ENCODE measurements around the gene CCL4L2.
"Not testable (repeated sequence)": the region's sequence is repeated elsewhere in the genome, so short reads cannot be mapped to it uniquely, and the experiment has no call there.

CCL4L2 gene

DNA sequence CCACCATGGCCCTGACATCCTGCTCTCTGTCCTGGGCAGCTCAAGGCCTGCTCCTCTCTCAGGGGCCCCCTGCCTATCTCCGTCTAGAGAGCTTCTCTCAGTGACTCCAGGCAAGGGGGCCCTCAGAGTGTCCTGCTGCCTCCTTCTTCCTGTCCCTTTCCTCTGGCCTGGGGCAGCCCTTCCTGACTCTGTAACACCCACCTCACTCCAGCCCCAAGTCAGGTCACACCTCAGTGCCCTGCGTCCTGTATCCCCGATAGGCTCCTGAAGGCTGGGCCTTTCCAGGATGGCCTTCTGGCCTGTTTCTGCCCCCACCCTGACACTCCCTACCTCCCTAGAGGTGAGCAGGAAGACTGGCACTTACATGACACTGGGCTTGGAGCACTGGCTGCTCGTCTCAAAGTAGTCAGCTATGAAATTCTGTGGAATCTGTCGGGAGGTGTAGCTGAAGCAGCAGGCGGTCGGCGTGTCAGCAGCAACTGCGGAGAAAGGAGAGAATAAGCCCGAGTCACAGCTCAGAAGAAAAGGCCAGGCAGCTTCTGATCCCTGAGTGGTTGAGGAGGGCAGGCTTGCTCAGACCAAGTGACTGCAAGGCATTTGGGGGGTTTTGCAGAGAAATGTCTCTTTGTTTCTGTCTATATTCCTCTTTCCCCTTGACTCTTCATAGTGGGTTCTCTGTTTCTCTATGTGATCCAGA is 15.3 kb upstream of the CCL4L2 start:
- DNase-seq: no peak

DNA sequence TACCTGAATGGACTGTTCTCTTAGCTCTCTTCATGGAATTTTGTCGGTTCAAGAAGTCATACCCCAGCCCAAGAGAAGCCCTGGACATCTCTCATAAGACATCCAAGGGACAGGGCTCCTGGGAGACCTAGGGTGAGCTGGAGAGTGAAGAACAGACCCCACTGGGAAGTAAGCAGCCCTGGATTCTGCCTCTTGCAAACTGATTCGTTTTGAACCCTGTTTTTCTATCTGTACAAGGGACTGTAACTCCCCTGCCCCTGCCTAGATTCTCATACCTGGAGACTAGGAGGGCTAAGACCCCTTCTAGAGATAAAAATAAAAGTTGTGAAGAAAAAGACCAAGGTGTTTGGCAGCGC is 14.8 kb upstream of the CCL4L2 start:
- no peak for DNase-seq

DNA sequence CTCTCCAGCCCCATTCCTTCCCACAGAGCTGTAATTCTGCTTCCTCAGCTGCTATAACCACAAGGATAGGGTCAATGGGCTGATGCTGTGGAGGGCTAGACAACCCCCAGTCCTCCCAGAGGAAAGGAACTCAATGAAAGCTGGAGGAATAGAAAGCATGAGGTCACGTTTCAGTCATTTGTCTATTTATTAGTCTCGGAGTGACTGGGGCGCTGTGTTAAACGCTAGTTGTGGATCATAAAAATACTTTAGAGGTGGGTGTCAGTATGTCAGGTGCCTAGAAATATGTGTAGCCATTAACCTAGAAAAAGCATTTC is 13.5 kb upstream of the CCL4L2 start:
- DNase-seq: no peak

DNA sequence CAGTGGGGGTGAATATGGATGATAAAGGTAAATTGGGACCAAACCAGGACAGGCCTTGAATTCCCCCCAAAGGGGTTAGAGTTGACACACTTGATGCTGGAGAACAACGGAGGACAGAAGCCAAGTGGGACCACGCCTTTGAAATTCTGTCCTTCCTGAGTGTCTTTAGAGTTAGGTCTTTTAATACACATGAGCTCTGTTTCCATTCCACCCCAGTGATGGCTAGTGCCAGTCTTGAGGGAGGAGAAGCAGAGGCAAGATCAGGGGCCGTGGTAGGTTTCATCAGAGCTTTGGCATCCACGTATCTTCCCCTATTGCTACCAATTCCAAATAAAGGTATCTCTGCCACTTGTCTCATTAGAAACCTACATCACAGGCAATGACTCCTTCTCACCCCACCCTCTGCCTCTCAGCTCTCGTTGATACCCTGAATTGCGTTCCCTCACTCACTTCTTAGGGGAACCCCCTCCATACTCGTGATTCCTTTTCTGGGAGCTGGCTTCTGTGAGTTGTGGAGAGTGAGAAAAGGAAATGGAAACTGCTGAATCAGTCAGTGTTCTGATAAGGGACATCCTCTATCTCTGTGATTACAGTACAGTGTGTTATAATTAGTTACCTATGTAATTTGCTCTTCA is 11.9 kb upstream of the CCL4L2 start:
- DNase-seq: no peak

DNA sequence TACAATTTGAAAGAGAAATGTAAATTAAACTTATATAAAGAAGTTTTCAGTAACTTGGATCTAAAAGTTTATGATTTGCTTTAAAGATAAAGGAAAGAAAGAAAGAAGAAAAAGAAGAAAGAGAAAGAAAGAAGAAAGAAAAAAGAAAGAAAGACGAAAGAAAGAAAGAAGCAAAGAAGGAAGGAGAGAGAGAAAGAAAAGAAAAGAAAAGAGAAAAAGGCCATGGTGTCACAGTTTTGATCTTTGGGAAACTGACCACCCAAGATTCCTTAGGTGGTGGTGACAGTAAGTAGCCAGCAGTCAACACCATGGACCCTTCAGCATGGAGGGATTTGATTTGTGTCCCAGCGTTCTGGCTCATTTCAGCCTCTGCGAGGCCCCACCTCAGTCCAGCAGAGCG is 9.8 kb upstream of the CCL4L2 start:
- DNase-seq: not testable (repeated sequence)

DNA sequence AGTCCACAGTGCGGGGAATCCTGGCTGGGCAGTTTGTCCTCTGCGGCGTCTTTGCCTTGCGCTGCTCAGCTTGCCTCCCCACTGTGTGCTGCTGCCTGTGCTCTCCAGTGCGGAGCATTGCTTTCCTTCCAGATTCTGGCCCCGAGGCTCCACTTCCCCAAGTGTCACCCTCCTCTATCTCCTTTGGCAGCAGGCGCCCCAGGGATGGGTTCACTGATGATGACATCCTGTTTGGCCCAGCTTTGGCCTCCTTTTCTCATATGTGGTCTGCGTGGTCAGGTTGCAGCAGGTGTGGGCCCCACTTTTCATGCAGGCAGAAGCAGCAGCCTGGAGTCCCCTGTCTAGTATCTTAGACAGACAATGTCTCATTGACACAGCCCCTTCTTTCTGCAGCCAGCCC is 9.4 kb upstream of the CCL4L2 start:
- not testable (repeated sequence) for DNase-seq

DNA sequence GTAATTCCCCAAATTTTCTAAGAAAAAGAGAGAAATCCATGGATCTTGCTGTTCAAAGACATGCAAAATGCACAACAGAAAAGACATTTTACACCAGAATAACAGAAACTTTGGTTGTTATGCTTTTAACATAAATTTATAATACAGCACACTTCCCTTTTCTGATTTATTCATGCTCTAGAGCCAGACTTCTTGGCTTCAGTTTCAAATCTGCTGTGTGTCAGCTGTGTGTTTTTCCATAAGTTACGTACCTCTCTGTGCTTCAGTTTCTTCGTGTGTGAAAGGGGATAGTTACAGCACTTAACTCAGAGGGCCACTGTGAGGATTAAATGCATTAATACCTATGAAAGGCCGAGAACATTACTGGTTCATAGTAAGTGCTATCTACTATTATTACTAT is 7.5 kb upstream of the CCL4L2 start:
- no peak for DNase-seq

DNA sequence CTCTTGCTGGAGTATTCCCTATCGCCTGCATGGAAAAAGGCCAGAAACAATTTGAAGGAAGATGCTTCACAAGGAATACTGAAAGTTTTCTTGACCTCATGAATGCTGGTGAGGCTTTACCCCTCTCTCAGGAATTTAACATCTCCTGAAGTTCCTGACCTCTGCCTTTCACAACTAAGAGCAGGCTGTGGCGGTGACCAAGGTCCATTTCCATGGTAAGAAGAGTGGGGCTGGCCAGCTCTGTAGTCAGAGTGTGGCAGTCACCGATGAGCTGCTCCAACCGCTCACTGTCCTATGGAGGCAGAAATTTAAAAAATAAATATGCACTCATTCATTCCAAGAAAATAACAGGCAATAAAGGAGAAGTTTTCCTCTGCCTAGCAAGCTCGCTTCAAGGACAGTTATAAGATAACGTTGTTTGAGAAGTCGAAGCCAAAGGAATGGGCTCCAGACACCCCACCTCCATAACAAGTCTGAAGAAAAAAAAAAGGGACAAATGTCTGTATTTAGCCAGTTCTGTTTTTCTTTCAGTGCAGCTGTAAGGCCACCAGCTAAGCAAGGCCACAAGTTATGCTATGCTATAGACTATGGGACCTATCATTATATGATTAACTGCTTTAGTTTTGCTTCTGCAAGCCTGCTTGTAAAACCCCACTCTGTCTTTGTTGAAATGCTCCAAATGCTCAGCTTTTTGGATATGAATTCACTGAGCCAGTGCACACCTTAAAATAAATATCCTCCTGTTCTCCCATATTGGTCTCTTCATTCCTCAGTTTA is 6.0 kb upstream of the CCL4L2 start:
- DNase-seq: no peak

DNA sequence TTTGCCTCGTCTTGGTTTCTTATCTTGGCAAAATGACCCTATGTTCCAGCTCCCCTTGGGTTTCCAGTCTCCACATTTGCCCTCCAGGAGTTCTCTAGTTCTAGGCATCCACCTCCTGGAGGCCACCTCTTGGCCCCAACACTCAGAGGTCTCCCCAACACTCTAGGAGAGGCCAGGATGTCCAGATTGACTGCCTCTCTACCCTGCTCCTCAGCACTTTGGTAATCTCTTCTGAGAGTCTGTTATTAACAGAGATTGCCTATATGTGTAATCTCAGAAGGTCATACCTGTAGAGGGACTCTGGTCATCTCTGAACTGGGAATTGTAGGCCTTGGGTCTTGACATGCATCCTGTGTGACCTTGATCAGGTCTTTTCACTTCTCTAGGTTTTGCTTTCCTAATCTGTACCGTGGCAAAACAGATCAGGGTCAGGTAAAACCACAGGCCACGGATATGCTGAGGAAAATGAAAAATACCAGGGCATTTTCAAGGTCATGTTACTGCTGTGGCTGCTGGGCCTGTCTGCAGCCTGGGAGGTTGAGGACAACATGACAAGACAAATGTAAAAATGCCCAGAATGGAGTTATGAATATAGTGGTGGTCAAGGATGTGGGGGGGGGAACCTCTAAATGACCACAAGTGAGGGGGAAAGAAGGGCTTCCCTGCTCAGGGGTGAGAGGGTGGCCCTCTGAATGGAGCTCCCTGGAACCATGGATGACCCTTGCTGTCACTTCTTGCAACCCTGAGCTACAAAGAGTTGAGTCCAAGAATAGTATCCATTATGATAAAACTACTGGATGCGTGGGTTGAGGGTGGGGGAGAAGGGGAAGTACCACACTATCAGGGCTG is 5.0 kb upstream of the CCL4L2 start:
- DNase-seq: no peak

DNA sequence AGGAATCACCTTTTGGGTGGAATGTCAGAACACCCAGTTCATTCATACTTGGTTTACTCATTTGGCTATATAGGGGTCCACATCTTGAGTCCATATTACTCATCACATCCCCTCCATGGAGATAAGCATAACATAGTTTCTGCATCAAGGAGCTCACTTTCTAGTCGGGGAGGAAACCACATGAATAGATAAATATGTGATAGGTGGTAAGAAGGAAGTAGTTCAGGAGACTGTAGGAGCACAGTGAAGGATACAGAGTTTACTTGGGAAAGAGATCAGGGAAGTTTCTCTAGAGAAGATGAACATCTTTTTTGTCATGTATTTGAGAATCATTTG is 4.4 kb upstream of the CCL4L2 start:
- DNase-seq: not testable (repeated sequence)

DNA sequence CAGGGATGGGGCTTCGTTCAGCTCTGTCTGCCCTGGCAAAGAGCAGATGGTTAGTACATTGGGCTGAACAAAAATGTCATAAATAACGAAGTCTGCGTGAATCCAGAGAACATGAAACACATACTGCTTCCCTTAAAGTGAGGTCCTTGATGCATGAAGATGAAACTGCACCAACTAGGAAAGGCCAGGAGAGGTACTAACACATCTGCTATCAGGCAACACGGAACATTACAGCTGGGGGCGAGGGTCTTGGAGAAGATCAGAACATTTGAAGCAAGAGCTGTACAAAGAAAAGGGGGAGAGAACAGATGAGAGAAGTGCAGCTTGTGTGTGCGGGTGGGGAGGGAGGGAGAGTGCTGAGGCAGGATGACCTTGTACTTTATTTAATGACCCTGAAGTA is 3.5 kb upstream of the CCL4L2 start:
- not testable (repeated sequence) for DNase-seq

DNA sequence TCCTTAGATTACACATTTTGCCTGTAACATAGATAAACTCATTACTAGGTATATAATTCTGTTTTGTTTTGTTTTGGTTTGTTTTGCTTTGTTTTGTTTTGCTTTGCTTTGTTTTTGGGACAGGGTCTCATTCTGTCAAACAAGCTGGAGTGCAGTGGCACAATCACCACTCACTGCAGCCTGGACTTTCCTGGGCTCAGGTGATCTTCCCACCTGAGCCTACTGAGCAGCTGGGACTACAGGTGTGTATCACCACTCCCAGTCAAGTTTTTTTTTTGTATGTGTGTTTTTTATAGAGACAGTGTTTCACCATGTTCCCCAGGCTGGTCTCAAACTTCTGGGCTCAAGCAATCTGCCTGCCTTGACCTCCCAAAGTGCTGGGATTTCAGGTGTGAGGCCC is 1.3 kb upstream of the CCL4L2 start:
- DNase-seq: no peak

DNA sequence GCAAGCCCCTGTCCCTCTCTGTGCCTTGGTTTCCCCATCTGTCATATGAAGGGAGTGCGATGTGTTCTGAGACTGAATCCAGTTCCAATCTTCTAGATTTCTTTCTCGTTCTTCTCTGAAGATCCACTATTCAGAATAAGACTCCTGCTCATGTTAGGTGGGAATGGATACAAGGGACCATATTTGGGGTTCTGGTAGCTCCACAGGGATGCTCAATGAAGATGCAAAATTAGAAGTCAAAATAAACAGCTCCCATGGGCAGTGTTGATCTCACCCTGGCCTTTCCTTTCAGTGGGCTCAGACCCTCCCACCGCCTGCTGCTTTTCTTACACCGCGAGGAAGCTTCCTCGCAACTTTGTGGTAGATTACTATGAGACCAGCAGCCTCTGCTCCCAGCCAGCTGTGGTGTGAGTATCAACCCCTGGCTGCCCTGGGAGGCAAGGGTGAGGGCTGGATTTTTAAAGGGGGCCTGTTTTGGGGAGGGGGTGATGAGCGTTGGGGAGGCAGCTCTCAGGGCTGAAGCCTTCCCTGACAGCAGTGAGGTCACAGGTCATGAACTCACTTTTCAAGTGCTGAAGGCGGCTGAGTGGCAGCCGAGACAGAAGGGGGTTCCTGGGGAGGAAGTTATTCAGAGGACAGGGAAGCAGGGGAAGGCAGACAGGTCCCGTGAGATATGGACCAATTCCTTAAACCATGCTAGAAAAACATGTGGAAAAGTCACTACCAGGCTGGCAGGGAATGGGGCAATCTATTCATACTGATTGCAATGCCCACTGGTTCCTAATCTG is 815 bp downstream of the CCL4L2 start:
- DNase-seq: not testable (repeated sequence)

DNA sequence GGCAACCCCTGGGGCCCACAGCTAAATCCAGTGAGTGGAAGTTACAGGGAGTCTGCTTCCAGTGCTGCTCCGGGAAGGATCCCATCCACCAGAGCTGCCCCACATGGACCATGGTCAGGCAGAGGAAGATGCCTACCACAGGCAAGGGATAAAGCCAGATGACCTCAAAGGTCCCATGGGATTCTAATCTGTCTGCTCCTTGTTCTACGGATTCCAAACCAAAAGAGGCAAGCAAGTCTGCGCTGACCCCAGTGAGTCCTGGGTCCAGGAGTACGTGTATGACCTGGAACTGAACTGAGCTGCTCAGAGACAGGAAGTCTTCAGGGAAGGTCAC is 1.4 kb downstream of the CCL4L2 start:
- no peak for DNase-seq

DNA sequence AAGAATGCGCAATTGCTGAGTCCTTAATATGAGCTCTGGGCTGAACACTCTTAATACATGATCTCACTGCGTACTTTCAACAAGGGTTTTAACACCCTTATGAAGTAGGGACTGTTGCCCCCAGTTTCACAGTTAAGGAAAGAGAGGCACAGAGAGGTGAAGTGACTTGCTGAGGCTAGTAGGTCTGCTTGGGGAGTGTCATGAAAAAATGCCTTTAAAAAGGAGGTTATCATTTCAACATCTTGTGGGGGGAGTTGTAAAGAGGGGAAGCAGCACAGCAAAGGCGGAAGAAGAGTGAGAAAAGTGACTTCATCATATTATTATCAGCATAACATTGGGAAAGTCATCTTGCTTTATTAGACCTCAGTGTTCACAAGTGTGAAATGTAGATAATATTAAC is 2.1 kb downstream of the CCL4L2 start:
- no peak for DNase-seq

DNA sequence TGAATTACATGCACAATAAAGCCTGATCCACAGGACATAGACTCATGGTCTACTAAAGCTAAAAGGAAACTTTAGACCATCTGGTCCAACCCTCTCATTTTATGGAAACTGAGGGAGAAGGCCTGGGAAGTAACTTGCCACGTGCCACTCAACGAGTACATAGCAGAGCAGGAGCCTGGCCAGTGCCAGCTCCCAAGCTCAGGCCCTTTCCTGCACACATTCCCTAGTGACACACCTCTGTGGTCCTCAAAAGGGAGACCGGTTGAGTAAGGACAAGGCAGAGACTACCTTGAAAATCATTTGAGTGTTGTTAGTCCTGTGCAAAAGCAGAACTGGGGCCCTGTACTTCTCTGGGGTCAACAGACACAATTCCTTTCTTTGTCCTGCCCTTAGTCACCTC is 2.8 kb downstream of the CCL4L2 start:
- DNase-seq: no peak

DNA sequence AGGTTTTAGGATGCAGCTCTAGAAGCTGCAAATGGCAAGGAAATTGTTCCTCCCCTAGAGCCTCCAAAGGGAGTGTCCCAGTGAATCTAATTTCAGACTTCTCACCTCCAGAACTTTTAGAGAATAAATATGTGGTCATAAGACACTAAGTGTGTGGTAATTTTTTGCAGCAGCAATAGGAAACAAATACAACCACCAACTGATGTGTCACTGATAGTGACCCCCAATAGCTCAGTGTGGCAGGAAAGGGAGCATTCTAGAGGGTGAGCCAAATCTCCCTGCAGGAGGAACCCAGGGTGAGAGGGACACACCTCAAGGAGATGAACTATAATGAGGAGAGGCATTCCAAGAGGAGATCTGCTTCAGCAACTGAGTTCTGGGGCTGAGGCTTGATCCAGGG is 4.1 kb downstream of the CCL4L2 start:
- DNase-seq: no peak

DNA sequence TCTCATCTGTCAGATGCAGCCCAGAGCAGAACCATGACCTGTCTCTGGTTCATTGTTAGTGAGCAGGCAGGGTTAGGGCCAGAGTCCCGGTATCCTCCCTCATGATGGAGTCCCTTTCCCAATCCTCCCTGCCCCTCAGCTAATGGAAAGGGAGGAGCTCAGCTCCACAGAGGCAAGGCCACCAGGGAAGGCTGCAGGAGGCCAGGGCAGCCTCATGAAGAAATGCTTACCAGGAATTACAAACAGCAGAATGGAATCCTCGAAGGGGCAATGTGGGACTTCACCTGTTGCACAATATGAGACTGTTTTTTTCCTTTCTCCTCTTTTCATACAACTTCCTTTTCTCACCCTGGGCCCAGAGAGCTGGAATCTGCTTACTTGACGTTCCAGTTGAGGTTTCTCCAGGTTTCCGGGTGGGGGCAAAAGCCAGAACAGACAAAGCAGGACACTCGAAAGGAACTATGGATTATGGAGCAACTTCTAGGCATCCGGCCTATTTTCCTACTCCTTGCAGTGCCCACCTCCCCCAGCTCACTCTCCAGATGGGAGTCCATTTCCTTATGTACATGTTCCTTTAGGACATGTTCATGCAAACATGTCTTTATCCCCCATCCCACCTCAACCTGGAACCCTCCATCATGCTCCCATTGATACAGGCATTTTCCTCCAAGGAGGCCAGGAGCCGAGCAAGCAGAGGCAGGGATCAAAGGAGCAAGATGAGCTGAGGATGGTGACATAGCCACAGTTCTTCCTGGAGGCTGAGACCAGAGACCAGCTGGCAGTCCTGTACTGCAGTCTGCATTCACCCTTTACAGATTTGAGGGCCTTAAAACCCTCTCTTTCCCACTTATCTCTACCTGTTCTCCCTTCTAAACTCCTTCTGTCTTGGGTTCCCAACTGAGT is 4.8 kb downstream of the CCL4L2 start:
- DNase-seq: not testable (repeated sequence)

DNA sequence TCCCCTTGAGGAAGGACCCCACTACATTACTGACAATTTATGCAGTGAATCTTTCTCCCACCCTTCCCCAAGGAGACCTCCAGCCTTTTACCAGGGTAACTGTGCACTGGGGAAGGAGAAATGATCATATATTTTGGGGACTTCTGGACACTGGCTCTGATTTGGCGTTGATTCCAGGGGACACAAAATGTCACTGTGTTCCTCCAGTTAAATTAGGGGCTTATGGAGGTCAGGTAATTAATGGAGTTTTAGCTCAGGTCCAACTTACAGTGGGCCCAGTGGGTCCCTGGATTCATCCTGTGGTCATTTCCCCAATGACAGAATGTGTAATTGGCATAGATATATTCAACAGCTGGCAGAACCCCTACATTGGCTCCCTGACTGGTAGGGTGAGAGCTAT is 8.7 kb downstream of the CCL4L2 start:
- DNase-seq: not testable (repeated sequence)

DNA sequence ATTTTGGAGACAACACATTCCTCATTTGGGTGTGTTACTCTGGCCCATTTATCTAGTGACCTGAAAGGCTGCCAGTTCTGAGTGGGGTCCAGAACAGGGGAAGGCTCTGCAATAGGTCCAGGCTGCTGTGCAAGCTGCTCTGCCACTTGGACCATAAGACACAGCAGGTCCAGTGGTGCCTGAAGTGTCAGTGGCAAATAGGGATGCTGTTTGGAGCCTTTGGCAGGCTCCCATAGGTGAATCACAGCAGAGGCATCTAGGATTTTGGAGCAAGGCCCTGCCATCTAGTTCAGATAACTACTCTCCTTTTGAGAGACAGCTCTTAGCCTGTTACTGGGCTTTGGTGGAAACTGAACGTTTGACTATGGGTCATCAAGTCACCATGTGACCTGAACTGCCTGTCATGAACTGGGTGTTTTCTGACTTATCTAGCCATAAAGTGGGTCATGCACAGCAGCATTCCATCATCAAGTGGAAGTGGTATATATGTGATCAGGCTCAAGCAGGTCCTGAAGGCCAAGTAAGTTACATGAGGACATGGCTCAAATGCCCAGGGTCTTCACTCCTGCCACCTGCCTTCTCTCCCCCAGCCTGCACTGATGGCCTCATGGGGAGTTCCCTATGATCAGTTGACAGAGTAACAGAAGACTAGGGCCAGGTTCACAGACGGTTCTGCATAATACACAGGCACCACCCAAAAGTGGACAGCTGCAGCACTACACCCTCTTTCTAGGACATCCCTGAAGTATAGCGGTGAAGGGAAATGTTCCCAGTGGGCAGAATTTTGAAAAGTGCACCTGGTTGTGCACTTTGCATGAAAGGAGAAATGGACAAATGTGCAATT is 10.1 kb downstream of the CCL4L2 start:
- not testable (repeated sequence) for DNase-seq

DNA sequence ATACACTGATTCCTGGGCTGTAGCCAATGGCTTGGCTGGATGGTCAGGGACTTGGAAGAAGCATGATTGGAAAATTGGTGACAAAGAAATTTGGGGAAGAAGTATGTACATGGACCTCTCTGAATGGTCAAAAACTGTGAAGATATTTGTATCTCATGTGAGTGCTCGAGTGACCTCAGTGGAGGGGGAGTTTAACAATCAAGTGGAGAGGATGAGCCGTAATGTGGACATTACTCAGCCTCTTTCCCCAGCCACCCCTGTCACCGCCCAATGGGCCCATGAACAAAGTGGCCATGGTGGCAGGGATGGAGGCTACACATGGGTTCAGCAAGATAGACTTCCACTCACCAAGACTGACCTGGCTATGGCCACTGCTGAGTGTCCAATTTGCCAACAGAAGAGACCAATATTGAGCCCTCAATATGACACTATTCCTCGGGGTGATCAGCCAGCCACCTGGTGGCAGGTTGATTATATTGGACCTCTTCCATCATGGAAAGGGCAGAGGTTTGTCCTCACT is 10.8 kb downstream of the CCL4L2 start:
- DNase-seq: not testable (repeated sequence)
